Measurements from ENCODE around the gene APBA1. TPM values are rescaled to one million over a fixed set of nuclear protein-coding genes. Genes with fewer than 3 reads are reported as not detected.
A peak's percentile ranks its signal among the peaks of the same experiment; 100 is the strongest.
"Not testable (repeated sequence)": the region's sequence is repeated elsewhere in the genome, so short reads cannot be mapped to it uniquely, and the experiment has no call there.

Gene APBA1
- total RNA-seq, 6 experiments from 2014 or later: 17.6 to 25.6 (median 20.7) TPM

DNA sequence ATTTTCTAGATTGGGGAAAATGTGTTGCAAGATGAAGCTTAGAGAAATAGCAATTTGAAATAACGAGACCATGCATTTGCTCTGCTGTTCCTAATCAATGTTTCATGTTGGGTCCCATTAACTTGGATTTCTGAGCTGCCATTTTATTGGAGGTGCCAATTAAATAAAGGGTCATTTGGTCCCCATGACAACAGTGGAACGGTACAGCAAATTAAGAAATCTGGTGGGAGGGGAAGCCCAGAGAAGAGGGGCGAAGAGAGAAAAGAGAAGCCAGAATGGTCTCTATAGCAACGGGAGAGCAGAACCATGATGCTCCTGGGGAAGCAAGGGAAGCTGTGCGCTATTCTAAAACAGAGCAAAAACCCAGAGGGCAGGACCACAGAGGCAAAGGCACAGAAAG is 226.9 kb downstream of the APBA1 start:
- no peak overlapping the region for H3K27ac Mint-ChIP-seq
- DNase-seq: no peak
- H3K9me3 Mint-ChIP-seq: no peaks in the 10 kb centered on the region
- H3K36me3 Mint-ChIP-seq (ENCODE audit: low read depth): peaks cover 16% of the 10 kb centered on the region; the same call in 1 of the 2 replicates
- peaks cover 34% of the 10 kb centered on the region for H3K4me1 Mint-ChIP-seq (ENCODE audit: low read depth)
- no peak for TF ChIP-seq CTCF (IDR thresholded peaks at IDR 0.05)
- no peak overlapping the region for H3K4me3 Mint-ChIP-seq
- H3K27me3 Mint-ChIP-seq (ENCODE audit: insufficient read depth): peaks cover 1% of the 10 kb centered on the region; the same call in 1 of the 2 replicates

DNA sequence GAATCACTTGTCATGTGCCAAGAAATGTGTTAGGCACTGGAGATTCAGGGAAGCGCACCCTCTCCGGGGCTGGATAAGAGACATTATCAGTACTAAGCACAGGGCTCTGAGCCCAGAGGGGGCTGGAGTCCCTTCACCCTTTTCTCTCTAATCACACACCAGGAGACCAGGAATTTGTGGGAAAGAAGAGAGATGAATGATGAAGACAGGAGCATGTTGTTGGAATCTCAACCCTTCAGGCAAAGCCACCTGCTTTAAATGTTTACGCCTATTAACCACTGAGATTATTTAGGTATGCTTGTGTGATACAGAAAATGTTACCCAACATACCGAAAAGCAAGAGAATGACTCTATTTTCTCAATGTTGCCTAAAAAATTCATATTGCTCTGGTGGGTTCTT is 227.4 kb downstream of the APBA1 start:
- Mint-ChIP-seq H3K4me3 (no peak overlapping the region), H3K27ac (no peak overlapping the region), H3K9me3 (no peaks in the 10 kb centered on the region), H3K4me1 (ENCODE audit: low read depth) (peaks cover 34% of the 10 kb centered on the region), H3K36me3 (ENCODE audit: low read depth) (peaks cover 16% of the 10 kb centered on the region), H3K27me3 (ENCODE audit: insufficient read depth) (peaks cover 1% of the 10 kb centered on the region; the same call in 1 of the 2 replicates)
- TF ChIP-seq CTCF (IDR thresholded peaks at IDR 0.05): no peak
- no peak for DNase-seq

DNA sequence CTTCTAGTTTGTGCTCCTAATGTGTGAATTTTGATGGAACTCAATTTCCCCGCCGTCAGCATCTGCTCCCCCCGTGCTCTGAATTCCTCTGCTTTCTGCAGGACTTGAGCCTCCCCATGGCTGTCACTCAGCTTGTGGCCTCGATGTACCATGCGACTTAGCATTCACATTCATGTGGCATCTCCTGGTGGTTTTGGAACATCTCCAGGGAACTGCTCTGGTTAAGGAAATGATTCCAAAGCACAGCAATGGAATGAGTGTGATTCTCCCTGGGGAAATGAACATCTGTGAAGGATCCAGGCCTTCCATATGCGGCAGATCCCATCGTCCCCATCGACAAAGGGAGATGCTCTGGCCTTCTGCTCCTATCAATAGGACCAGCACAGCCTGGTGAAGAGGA is 228.2 kb downstream of the APBA1 start:
- Mint-ChIP-seq H3K36me3 (ENCODE audit: low read depth) (peaks cover 23% of the 10 kb centered on the region), H3K4me3 (peak overlapping the region; percentile 13; the same call in 1 of the 2 replicates), H3K27ac (no peak overlapping the region), H3K27me3 (ENCODE audit: insufficient read depth) (peaks cover 1% of the 10 kb centered on the region; the same call in 1 of the 2 replicates), H3K4me1 (ENCODE audit: low read depth) (peaks cover 34% of the 10 kb centered on the region), H3K9me3 (no peaks in the 10 kb centered on the region)
- peak; percentile 83 for DNase-seq
- TF ChIP-seq CTCF (IDR thresholded peaks at IDR 0.05): no peak

GRCh38 chr9:69443178-69443577 is 229.0 kb downstream of the APBA1 start:
- TF ChIP-seq CTCF (IDR thresholded peaks at IDR 0.05): no peak
- Mint-ChIP-seq H3K27me3 (ENCODE audit: insufficient read depth) (peaks cover 1% of the 10 kb centered on the region; the same call in 1 of the 2 replicates), H3K4me3 (no peak overlapping the region), H3K9me3 (no peaks in the 10 kb centered on the region), H3K4me1 (ENCODE audit: low read depth) (peaks cover 34% of the 10 kb centered on the region), H3K36me3 (ENCODE audit: low read depth) (peaks cover 19% of the 10 kb centered on the region), H3K27ac (no peak overlapping the region)
- DNase-seq: no peak

DNA sequence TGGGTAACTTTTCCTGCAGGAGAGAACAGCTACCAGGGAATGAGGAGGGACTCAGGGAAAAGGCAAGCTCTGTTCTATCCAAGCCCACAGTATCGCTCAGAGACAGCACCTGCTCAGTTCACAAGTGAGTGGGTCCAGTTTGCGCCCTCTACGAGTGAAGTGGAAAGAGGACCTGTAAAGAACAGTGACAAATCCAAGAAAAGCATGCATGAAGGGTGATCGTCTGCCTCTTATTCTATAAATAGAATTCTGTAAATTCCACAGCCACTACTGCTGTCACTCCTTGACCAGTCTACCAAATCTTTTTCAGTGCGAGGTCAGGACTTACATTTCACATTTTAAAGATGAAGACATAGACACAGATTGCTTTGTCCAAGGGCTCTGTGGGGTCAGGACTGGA is 229.7 kb downstream of the APBA1 start:
- Mint-ChIP-seq H3K9me3 (no peaks in the 10 kb centered on the region), H3K27me3 (ENCODE audit: insufficient read depth) (peaks cover 1% of the 10 kb centered on the region; the same call in 1 of the 2 replicates), H3K4me1 (ENCODE audit: low read depth) (peaks cover 34% of the 10 kb centered on the region), H3K36me3 (ENCODE audit: low read depth) (peaks cover 19% of the 10 kb centered on the region), H3K27ac (no peak overlapping the region), H3K4me3 (no peak overlapping the region)
- TF ChIP-seq CTCF (IDR thresholded peaks at IDR 0.05): no peak
- peak; percentile 15 for DNase-seq

- not testable (repeated sequence) for DNase-seq; H3K27me3 Mint-ChIP-seq (ENCODE audit: insufficient read depth); H3K4me3 Mint-ChIP-seq; H3K9me3 Mint-ChIP-seq; H3K27ac Mint-ChIP-seq
- Mint-ChIP-seq H3K36me3 (ENCODE audit: low read depth) (peaks cover 19% of the 10 kb centered on the region), H3K4me1 (ENCODE audit: low read depth) (peaks cover 34% of the 10 kb centered on the region)
Observed at GRCh38 chr9:69440254-69440955, 231.8 kb downstream of the APBA1 start.

GRCh38 chr9:69439654-69440053 is 232.5 kb downstream of the APBA1 start:
- H3K4me3 Mint-ChIP-seq; H3K27me3 Mint-ChIP-seq (ENCODE audit: insufficient read depth); H3K9me3 Mint-ChIP-seq; H3K27ac Mint-ChIP-seq; DNase-seq: not testable (repeated sequence)
- Mint-ChIP-seq H3K36me3 (ENCODE audit: low read depth) (peaks cover 19% of the 10 kb centered on the region), H3K4me1 (ENCODE audit: low read depth) (peaks cover 28% of the 10 kb centered on the region)

Measured in HFFc6 (cell line).